HG02678 (cell line): ENCODE measurements around the gene ANKRD2.

ENCODE experiments used
- ATAC-seq: cut with Tn5 transposase; IDR thresholded peaks from one replicate; pipeline ENCODE4 v1.9.1; 2021; ENCODE audit warnings: mild to moderate bottlenecking, moderate library complexity; ENCODE audit not compliant: unreplicated experiment

ANKRD2 gene

GRCh38 chr10:97632949-97633884 lies 60.6 kb downstream of the ANKRD2 start, which contains the start of gene MORN4:
TSS of gene MORN4 (minus strand) at chr10:97633500. CDS start at chr10:97619653, 13,847 bp downstream.
- ATAC-seq = peak; percentile 100
